ENCODE measurements around the gene GUCY2D.

DNA sequence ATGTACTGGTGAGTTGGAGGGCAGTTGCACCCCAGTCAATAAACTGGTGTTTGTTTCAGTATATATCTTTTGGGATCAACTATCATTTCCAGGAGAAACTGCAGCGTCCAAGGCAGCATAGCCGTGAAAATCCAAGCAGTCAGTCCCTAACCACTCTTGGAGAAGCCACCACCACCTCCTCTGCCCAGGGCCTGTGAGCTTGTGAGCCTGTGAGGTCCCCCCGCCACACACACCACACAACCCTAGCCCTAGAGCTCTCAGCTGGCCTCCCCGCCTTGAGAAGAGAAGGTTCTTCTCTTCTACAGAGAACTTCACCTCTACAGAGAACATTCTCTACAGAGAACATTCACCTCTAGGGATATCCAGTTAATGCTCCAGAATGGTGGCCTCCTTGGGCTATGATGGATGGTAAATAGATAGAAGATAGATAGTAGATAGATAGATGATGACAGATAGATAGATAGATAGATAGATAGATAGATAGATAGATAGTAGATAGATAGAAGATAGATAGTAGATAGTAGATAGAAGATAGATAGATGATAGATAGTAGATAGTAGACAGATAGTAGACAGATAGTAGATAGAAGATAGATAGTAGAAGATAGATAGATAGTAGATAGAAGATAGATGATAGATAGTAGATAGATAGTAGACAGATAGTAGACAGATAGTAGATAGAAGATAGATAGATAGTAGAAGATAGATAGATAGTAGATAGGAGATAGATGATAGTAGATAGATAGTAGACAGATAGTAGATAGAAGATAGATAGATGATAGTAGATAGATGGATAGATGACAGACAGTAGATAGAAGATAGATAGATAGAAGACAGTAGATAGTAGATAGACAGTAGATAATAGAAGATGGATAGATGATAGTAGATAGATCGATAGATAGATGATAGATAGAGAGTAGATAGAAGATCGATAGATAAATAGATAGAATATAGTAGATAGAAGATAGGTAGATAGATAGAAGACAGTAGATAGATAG is 50.1 kb downstream of the GUCY2D start:
- TF ChIP-seq POLR2A (IDR thresholded peaks at IDR 0.05): no peak
- TF ChIP-seq, protein P1, sequence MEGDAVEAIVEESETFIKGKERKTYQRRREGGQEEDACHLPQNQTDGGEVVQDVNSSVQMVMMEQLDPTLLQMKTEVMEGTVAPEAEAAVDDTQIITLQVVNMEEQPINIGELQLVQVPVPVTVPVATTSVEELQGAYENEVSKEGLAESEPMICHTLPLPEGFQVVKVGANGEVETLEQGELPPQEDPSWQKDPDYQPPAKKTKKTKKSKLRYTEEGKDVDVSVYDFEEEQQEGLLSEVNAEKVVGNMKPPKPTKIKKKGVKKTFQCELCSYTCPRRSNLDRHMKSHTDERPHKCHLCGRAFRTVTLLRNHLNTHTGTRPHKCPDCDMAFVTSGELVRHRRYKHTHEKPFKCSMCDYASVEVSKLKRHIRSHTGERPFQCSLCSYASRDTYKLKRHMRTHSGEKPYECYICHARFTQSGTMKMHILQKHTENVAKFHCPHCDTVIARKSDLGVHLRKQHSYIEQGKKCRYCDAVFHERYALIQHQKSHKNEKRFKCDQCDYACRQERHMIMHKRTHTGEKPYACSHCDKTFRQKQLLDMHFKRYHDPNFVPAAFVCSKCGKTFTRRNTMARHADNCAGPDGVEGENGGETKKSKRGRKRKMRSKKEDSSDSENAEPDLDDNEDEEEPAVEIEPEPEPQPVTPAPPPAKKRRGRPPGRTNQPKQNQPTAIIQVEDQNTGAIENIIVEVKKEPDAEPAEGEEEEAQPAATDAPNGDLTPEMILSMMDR (IDR thresholded peaks at IDR 0.05): no peak

All from transverse colon (tissue), 3 donors.